GM19455 (cell line): ENCODE measurements around the gene SRGAP1.
"Not testable (repeated sequence)": the region's sequence is repeated elsewhere in the genome, so short reads cannot be mapped to it uniquely, and the experiment has no call there.

ENCODE experiments used
- ATAC-seq: cut with Tn5 transposase; IDR thresholded peaks from one replicate; pipeline ENCODE4 v1.9.1; 2021; ENCODE audit not compliant: unreplicated experiment

The SRGAP1 gene

GRCh38 chr12:64190140-64190539 lies 345.6 kb downstream of the SRGAP1 start:
- no peak for ATAC-seq

- ATAC-seq = peak; percentile 80
Measured at GRCh38 chr12:64192644-64193444, 348.3 kb downstream of the SRGAP1 start.

- ATAC-seq = no peak
Measured at GRCh38 chr12:64193931-64194330, 349.4 kb downstream of the SRGAP1 start.

DNA sequence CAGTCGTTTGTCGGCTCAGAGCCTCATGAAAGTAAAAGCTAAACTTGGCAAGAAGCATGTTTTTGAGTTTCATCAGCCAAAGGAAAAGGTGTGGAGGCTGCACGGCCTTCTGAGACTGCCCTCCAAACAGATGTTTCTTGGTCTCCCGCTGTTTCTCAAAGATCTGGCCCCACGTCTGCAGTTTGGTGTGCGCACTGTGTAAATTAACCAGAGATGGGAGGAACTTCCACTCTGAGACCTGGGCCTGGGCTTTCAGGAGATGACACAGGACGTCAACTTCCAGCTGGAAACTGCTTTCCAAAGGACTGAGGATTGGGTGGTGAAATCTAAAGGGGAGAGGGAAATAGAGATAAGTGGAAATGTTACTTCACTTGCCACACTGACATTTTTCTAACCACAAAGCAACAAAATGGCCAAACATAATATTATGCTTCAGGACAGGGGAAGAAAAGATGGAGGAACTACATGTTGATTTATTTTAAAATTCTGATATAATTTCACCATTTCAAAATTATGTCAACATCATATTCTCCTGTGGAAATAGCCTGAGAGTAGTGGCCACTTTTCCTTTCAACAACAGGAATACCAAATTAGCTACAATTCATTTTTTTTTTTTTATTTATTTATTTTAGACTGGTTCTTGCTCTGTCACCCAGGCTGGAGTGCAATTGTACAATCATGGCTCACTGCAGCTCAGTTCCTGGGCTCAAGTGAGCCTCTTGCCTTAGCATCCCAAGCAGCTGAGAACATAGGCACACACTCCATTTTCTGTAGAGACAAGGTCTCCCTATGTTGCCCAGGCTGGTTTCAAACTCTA lies 350.0 kb downstream of the SRGAP1 start:
- ATAC-seq = no peak

DNA sequence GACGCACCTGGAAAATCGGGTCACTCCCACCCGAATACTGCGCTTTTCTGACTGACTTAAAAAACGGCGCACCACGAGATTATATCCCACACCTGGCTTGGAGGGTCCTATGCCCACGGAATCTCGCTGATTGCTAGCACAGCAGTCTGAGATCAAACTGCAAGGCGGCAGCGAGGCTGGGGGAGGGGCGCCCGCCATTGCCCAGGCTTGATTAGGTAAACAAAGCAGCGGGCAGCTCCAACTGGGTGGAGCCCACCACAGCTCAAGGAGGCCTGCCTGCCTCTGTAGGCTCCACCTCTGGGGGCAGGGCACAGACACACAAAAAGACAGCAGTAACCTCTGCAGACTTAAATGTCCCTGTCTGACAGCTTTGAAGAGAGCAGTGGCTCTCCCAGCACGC lies 351.3 kb downstream of the SRGAP1 start:
- ATAC-seq = not testable (repeated sequence)

DNA sequence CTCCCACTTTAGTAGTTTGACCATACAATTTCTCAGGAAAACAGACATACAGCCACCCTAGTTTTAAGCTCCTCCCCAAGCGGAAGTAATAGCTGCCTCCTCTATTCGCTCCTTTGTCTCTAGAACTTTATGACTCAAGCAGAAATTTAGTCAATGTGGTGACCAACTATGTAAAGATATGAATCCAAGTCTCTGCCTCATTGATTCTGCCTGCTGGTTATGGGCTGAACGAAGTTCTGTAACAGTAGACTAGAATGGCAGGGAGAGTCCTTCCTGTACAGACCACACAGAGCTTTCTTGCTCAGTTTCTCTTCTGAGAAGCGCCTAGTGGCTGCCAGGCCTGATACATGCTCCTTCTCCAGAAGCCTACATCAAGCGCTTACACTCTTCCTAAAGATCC lies 358.5 kb downstream of the SRGAP1 start:
- ATAC-seq = no peak

DNA sequence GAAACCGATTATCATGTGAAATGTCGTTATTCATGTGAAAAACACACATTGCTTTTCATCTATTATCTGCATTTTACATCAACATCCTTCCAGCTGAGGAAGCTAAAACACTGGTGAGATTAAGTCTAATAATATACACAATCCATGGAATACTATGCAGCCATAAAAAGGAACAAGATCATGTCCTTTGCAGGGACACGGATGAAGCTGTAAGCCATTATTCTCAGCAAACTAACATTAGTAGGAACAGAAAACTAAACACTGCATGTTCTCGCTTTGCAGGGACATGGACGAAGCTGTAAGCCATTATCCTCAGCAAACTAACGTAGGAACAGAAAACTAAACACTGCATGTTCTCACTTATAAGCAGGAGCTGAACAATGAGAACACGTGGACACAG lies 359.3 kb downstream of the SRGAP1 start:
- no peak for ATAC-seq

GRCh38 chr12:64205542-64205941 lies 361.0 kb downstream of the SRGAP1 start:
- ATAC-seq = no peak

DNA sequence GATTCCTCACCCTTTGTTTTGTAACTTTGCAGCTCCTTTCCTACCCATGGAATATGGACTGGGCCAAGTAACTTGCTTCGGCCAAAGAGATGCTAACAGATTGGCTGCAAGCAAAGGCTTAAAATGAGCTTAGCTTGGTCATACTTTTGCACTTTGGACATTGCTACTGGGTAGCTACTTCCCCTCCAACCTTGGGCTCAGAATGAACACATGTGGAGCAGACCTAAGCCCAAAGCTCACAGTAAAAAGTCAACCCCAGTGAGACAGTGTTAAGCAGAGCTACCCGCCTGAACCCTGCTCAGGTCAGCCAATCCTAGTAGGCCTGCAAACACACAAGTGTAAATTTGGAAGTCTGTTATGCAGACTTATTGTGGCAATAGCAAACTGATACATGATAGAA lies 363.0 kb downstream of the SRGAP1 start:
- no peak for ATAC-seq
